T follicular helper cell (primary cell): ENCODE results near the gene ZFHX2.
"Not testable (repeated sequence)": the region's sequence is repeated elsewhere in the genome, so short reads cannot be mapped to it uniquely, and the experiment has no call there.

Experiments
- DNase-seq: peaks from one replicate; pipeline ENCODE4 v3.0.0-alpha.2; 2020; ENCODE audit warnings: low read depth
- total RNA-seq, 2 experiments: gene quantifications; one replicate each; lab custom pipeline; 2026; lab: John Stamatoyannopoulos, UW

Gene ZFHX2
- 1.2 to 1.4 reads per million in 2 experiments for total RNA-seq

- peak; percentile 46 for DNase-seq
Measured at GRCh38 chr14:23551266-23552028, at the start of gene ZFHX2. Gene ZFHX2 (minus strand): TSS chr14:23551765. CDS start chr14:23535325, 16,440 bp downstream.

- DNase-seq = no peak
Measured at GRCh38 chr14:23600806-23601205, 49.2 kb upstream of the ZFHX2 start.

GRCh38 chr14:23600322-23600707, 48.8 kb upstream of the ZFHX2 start:
- no peak for DNase-seq

- DNase-seq = not testable (repeated sequence)
Measured at GRCh38 chr14:23594191-23594590, 42.6 kb upstream of the ZFHX2 start.

- no peak for DNase-seq
Measured at GRCh38 chr14:23590198-23590597, 38.6 kb upstream of the ZFHX2 start.

DNA sequence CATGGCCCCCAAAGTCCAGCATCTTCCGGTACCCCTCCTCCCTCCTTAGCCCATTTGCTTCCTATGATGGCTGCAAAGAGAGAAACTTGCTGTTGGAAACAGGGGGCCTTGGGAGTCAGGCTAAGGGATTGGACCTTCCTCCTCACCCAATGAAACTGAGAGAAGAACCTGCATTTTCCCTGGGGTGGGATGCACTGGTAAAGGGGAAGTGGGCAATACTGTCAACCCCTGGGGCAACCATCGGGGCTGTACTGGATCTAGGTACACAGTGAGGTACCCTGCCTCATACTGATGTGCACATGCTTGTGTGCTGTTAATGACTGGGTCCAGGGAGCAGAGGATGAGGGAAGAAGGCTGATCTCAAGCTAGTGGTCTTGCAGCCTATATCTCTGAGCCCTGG, 38.0 kb upstream of the ZFHX2 start:
- no peak for DNase-seq

DNA sequence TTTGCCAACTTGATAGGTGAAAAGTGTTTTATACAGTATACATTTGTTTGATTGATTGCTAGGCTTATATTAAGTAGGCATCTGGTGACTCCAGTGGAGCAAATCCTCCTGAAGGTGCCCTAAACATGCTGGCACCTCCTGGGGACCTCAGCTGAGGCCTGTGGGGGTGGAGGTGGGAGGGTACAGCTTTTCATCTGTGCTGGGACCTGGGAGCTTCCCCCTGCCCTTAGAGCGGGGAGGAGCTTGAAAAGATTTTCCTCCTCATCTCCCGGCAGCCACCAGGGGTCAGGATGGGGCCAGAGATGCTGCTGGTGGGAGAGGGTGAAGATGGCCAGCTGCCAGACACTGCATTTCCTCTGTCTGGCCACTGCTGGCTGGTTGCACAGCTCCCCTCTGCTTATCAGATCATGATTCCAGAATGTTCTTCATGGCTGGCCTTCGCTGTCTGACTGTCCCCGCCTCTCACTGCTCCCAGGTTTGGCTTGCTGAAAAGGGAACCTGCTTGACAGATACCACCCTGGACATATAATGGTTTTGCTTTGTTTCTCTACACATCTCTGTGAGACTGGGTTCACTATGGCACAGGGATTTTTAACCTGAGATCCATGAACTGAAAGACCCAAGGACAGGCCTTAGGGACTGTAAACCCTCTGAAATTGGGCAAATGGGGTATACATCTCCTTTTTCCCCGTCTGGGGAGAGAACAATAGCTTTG, 37.5 kb upstream of the ZFHX2 start:
- peak; percentile 66 for DNase-seq

GRCh38 chr14:23584527-23585203, 33.1 kb upstream of the ZFHX2 start:
- DNase-seq = not testable (repeated sequence)

GRCh38 chr14:23583761-23584526, 32.4 kb upstream of the ZFHX2 start:
- DNase-seq = not testable (repeated sequence)

- DNase-seq = no peak
Measured at GRCh38 chr14:23582906-23583760, 31.6 kb upstream of the ZFHX2 start.

- no peak for DNase-seq
Measured at GRCh38 chr14:23580948-23581281, 29.4 kb upstream of the ZFHX2 start.

GRCh38 chr14:23580152-23580926, 28.8 kb upstream of the ZFHX2 start:
- no peak for DNase-seq

DNA sequence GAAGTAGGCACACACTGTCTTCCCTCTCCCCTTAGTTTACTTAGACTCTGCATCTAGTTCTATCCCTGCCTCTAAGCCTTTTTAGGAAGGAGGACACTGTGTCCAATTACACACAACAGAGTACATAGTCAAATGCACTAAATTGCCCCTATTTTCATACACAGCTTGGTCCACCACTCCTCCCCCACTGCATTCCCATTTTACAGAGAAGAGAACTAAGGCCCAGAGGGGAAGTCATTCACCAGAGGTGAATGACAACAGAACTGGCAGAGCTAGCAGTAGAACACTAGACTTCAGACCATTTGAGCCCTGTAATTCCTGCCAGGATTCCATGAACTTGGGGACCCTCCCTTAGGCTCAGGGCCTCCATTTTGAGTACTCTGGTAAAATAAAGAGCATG, 28.2 kb upstream of the ZFHX2 start:
- DNase-seq = no peak

GRCh38 chr14:23579311-23579630, 27.7 kb upstream of the ZFHX2 start:
- DNase-seq = no peak

DNA sequence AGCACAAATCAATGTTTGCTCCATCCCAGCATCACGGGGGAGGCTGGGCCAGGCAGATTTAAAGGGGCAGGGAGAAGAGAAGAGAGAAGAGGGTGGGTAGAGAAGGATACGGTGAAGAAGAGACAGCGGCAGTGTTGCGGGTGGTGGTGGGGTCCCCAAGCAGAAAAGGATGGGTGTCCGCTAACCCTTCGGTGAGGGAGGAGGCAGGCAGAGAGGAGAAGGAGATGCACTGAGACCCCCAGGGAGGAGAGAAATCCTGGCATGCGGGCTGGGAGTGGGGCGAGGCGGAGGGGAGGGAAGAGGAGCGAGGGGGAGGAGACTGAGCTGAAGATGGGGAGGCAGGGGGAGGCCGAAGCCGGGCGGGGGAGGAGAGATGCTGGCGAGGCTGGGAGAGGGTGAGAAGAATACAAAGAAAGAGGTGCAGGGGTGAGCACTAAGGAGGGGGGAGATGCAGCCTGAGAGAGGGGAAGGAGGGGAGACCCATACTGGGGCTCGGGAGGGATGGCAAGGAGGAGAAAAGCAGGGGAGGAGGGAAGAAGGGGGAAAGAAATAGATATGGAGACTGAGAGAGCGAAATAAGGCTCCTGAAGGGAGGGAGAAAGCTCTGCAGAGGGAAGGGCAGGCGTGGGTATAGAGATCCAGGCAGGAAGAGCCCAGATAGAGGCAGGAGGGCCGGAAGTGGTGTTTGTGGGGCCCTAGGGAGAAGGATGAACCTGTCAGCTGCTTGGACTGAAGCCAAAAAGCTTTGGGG, 27.2 kb upstream of the ZFHX2 start, which contains the start of gene JPH4:
TSS of gene JPH4 (minus strand) at position 231 of the 751 bp plus-strand sequence. CDS start 1,337 bp downstream, outside the sequence.
- DNase-seq = no peak

DNA sequence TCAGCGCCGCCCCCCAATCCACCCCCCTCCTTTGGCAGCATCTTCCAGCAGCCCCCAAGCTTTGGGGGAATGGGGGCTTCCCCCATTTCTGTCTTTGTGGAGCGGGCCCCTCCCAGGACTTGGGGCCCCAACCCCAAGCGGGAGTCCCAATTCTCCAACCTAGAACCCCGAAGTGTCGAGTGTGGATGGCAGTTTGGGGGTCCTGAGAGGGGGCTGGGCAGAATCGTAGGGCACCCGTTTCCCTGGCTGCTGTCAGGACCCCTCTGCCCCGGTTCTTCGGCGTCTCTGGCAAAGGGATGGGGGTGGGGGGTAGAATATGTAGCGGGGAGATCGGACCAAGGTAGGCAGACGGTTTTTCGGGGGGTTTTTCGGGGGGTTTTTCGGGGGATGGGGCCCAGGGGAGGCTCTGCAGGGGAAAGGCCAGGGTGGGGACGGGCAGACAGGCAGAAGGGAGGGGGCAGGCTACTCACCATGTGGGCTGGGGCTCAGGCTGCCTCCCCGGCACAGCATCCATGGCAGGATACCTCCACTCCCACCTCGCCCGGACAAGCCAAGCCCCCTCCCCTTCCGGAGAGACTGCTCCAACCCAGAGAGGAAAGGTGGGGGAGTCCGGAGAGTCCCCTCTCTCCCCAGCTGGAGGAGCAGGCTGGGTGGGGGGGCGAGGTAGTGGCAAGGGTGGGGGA, 26.3 kb upstream of the ZFHX2 start:
- DNase-seq = no peak

- DNase-seq = no peak
Measured at GRCh38 chr14:23577004-23577681, 25.6 kb upstream of the ZFHX2 start.

GRCh38 chr14:23573384-23574015, 21.9 kb upstream of the ZFHX2 start:
- no peak for DNase-seq
